ENCODE data around the gene CDH23.

The CDH23 gene

DNA sequence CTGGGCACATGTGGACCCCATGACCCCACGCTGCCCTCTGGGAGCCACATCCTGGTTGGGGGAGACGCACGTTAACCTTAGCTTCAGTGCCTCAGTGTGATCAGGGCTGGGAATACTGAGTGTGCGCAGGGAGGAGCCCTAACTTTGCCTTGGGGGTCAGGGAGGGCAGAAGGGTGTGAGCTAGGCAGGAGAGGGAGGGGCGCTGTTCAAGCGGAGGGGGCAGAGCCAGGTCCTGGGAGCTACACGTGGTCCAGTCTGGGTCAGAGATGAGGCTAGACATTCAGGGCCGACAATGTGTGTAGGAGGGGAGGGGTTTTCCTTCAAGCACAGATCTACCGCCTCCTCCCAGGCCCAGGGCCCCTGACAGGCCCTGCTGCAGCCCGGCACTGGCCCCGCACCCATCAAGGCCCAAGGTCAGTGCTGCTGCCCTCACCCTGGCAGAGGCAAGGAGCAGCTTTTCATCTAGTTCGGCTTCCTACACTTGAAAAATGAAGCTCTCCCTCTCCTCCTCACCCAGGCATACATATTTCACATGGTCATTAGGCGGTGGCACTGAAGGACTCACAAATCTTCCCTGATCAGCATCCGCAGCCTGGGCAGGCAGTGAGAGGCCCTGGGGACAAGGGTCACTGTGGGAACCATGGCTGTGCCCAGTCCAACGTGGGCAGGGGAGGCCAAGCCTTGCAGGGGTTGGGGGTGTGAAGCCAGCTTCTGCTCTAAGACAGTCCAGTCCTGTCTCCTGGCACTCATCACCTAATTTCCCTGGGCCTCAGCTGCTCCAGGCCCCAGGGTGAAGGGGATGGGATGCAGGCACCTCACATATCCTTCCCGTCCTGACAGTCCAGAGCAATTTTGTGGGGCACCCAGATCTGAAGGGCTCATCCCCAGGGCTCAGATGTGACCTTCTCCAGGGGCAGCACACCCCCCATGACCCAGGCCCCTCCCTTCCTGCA is 275.6 kb downstream of the CDH23 start:
- DNase-seq: no peak

DNA sequence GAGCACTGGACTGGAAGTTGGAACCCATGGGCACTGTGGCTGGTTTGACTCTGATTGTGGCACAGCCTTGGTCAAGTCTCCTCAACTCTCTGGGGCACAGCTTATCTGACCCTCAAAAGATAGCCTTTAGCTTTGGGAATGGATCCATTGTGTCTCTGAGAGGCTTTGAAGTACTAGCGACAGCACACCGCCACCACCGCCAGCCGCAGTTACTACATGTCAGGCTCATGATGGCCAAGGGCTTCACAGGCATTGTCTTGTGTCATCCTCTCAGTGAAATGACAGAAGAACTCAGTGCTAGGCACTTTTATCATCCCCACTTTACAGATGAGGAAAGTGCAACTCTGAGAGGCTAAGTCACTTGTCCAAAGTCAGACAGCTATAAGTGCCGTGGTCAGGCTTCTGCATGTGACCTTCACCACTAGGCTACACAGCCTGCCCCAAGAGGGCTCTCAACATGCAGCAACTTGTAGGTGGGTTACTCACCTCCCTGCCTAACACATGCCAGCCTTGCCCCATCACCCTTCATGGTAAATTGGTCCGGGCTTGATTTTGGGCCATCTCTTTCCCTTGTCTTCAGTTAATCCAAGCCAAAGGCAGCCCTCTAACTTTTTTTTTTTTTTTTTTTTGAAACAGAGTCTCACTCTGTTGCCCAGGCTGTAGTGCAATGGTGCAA is 278.7 kb downstream of the CDH23 start:
- DNase-seq: no peak

DNA sequence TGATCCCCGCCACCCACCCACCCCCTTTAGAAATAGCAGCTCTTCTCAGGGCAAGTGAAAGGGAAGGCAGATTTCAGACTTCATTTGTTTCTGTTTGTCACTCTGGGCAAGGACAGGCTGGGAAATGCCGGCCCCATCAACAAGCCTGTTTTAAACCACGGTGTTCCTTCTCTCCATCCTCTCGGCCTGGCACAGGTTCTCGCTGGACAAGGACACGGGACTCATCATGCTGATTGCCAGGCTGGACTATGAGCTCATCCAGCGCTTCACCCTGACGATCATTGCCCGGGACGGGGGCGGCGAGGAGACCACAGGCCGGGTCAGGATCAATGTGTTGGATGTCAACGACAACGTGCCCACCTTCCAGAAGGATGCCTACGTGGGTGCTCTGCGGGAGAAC is 280.5 kb downstream of the CDH23 start:
- DNase-seq: no peak

DNA sequence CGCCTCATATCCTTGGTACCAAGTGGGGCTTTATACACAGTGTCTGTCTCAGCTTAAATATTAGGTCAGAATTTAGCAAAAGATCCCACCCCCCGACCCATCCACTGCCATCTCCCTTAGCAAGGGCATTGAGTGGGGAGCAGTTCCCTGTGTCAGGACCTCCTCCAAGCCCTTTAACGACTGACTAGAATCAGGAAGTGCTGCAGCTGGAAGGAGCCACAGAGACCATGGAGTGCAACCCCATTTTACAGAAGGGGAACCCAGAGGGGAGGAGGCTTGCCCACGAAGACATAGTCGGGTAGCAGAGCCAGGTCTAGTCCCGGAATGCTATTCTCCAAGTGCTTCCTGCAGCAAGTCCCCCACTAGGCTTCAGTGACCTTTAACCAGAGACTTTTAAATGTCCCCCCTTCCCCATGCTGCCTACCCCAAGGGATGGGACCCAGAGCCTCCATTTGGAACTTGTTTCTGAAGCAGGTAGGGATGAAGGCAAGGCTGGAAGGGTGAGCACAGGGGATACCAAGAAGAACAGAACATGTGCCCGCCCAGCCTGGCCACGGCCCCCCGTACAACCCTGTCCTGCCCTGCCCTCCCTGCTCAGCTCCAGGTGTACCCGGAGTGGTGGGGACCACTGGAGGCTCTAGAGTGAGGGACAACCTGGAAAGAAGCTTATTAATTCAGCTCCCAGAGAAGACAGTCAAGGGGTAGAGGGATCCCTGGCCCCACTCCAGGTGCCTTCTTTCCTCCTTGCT is 281.5 kb downstream of the CDH23 start:
- DNase-seq: no peak

DNA sequence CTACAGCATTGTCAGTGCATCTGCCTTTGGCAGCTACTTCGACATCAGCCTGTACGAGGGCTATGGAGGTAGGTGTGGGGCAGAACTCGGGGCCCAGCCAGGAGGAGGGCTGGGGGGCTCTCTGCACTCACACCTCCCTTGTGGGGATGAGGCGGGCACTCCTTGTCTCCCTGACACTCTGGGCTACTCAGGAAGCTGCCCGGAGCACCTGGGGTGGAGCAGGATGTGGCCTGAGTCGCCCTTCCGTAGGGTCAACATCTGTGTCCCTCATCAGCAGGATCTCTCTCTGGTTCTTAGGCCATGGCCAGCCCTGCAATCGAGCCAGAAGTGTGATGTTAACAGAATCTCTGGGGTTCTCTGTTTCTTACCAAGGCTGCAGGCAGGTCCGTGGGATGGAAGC is 282.7 kb downstream of the CDH23 start:
- no peak for DNase-seq

DNA sequence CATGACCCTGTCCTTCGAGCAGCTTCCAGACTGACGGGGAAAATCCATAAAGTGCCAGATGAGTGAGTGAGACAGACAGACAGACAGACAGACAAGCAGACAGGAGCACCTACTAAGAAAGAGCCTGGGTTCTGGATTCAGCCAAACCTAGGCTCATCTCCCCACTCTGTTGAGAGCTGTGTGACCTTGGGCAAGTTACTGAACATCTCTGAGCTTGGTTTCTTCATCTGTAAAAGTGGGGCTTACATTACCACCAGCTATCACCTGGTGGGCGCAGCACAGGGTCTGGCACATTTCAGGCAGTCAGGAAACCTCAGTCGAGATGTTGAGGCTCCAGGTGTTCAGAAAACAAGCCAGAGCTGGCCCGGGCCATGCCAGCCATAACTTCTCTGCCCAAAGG is 285.3 kb downstream of the CDH23 start:
- DNase-seq: no peak

DNA sequence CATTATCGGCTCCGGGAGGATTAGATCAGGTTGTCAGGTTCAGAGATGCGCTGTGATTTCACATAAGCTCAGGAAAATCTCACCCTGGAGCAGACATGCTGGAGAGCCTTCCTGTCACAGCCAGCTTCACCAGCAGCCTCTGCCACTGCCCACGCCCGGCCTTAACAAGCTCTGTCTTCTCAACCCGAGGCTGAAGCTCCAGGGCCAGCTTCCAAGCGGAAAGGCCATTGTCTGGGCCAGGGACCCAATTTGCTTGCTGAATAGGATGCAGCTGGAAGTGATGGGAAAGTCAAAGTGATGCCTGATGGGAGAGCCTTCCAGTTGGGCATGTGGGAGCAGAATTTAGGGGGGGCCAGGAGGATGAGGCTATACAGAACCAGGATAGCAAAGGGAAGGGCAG is 286.6 kb downstream of the CDH23 start:
- DNase-seq: no peak

DNA sequence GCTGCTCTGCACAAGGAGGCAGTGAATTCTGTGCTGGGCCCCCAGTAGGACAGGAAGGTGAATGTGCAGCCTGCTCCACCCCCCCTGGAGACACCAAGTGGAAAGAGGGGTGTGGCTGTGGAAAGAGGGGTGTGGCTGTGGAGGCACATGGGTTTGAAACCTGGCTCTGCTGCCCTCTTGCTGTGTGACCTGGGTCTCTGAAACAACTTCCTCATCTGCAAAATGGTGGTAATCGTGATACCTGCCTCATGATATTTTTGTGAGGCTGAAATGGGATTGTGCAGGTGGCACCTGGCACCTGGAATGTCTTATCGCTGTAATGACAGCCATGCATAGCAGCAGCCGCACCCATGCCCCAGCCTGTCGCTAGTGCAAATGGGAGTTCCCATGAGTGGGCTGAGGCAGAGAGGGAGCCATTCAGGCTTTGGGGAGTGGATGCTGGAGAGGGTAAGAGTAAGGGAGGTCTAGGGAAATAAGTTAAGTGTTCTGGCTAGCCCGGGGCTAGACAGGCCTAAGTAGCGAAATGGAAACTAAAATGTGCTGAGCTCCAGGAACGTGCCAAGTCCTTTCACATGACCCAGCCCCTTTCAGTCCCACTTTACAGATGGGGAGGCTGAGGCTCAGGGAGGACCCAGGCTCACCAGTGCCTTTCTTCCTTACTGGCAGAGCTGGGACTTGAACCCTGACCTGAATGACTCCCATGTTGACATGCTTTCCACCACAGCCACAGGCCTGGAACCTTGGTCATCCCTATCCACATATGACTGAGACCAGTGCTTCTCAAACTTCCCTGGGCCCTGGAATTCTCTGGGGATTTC is 287.8 kb downstream of the CDH23 start:
- DNase-seq: no peak

DNA sequence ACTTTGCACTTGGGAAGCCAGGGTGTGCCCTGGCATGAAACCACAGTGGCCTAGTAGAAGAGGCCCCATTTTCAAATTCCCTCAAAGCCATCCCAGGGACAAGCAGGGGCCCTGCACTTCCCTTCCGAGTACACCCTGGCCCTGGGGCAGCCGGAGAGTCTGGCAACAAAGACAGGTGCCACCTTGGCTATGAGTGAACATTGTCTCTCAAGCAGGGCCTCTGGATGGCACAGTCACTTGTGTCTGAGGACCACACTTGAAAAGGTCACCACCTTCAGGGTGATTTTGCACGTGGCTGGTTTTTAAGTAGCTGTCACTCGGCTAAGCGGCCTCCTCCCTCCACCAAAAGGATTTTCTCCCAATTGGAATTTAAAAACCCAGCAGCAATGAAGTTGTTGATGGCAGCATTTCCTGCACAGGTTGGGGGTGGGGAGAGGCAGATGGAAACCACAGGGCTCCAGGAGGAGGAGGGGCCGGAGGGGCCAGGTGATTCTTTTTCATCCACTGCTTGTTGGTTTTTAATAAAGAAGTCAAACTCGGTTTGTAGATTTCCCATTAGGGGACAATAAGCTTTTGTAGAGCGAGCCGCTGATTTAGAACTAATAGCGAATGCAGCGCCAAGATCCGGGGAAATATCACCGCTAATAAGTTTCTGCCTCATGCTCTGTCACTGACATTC is 289.0 kb downstream of the CDH23 start:
- DNase-seq: no peak

DNA sequence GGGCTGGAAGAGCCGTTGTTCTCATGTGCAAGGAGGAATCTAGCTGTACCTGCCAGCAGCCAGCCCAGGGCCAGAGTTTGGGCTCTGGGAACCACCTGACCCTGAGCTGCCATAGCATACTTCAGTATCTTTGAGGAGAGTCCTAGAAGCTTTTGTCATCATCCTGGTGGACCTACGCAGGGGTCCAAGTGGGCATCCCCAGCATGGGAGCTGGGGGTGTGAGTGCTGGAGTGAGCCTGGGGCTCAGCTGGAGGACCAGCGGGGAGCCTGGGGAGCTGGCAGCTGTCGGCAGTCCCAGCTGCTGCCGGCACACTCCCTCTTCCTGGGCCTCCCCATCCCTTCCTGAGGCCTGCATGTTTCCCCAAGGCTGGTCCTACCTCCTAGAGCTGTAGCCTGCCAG is 290.4 kb downstream of the CDH23 start:
- no peak for DNase-seq

DNA sequence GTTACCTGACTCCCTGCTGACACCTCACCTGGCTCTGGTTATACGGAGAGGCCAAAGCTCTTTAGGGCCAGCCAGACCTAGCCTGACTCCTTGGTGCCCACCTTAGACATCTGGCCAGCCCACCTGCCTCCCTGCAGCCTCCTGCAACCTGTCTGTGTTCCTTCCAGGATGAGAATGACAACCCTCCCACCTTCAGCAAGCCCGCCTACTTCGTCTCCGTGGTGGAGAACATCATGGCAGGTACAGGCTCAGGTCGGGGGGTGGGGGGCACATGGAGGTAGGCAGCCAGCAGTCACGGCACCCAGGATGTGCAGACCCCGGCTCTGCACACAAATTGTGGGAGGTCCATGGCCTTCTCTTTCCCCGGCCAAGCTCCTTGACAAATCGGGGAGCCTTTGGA is 290.8 kb downstream of the CDH23 start:
- DNase-seq: no peak

DNA sequence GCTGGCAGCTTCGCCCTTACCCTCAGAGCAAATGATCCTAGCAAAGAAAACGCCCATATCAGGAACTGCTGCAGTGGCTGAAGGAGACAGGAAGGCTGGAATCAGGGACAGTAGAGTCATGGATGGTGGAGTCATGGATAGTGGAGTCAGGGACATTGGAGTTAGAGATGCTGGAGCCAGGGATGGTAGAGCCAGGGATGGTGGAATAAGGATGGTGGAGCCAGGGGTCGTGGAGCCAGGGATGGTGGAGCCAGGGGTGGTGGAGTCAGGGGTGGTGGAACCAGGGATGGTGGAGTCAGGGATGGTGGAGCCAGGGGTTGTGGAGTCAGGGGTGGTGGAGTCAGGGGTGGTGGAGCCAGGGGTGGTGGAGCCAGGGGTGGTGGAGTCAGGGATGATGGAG is 291.5 kb downstream of the CDH23 start:
- DNase-seq: no peak

DNA sequence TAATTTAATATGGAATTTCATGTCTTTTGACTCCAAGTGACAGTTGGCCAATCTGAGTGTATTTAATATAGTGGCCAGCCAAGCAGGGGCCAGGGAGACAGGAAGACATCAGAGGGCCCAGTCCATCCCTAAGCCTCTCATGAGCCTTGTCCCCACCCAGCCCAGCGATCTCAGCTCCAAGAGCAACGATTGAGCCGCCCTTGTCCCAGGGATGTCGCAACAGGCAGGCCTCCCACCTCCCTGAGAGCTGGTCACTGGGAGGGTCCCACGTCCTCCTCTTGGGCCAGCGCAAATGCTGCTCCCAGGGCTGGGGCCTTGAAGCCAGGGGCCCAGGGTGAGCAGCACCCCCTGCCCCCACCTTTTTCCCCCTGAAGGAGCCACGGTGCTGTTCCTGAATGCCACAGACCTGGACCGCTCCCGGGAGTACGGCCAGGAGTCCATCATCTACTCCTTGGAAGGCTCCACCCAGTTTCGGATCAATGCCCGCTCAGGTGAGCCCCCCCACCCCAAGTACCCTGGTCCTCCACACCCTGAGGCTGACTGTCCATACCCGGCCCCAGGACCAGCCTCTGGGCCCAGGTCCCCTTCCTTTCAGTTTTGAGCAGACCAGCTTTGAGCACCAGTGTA is 293.5 kb downstream of the CDH23 start:
- no peak for DNase-seq

DNA sequence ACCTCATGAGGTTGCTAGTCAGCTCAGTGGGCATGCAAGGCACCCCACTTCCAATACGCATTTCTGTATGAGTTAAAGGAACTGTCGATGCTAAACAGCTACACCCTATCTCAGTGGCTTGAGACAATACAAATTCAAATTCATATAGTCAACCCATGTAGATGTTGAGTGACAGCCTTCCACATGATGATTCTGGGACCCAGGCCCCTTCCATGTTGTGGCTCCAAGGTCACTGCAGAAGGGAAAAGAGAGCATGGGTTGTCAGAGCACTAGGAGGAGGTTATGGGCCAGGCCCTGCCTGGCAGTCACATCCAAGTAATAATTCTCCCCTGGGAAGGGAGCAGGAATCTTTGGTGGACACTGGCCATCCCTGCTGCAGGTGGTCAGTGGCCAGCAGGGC is 294.7 kb downstream of the CDH23 start:
- no peak for DNase-seq

DNA sequence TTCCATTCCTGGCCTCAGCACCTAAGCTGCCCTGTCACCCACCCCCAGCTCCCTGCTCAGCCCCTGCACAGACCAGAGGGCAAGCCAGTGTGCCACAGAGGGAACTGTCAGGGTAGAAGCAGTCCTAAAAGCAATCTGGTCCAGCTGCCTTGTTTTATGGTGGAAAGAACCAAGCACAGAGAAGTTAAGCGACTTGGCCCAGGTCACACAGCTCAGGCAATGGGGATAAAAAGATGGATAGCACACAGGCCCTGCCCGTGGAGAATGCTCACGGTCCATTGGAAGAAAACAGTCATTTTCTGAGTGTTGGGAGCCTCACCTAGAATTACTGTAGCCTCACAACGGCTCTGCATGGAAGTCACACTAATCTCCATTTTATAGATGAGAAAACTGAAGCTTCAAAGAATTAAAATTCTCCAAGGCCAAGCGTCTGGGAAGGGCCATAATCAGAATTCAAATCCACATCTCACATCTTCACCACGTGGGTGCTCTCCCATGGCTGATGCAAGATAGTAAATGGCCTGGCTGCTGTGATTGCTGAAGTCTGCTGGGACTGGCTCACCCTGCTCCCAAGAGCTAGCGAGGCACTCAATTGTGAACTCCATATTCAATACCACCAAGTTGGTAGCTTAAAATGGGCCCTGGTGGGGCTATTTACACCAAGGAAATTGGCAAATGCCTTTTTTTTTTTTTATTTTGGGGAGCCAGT is 296.0 kb downstream of the CDH23 start:
- DNase-seq: no peak

DNA sequence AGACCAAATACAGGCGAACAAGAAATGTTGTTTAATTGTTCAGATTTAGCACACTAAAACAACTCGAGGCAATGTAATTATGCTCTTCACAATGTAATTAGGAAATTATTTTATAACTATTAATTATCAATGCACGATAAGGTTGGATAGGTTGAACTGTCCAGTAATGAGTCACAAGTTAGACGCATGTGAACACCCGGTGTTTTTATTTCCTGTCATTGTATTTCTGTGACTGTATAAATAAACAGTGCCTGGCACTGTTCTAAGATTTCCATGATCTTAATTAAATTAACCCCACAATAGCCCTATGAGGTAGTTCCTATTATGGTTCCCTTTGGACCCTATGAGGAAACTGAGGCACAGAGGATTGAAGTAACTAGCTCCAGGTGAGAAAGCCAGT is 296.7 kb downstream of the CDH23 start:
- no peak for DNase-seq

DNA sequence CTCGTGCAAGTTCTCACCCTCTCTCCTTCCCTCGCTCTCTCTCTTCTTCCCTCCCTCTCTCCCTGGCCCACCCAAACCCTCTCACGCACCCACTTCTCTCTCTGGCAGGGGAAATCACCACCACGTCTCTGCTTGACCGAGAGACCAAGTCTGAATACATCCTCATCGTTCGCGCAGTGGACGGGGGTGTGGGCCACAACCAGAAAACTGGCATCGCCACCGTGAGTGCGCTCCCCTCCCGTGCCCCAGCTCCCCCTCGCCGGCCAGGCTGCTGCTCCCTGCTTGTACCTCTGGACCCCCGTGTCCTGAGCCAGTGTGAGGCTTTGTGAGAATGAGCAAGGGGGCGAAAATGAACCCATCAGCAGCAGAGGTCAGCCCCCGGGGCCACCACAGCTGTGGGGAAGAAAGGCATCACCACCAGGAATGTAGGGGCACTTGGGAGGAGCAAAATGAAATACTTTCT is 297.4 kb downstream of the CDH23 start:
- no peak for DNase-seq

DNA sequence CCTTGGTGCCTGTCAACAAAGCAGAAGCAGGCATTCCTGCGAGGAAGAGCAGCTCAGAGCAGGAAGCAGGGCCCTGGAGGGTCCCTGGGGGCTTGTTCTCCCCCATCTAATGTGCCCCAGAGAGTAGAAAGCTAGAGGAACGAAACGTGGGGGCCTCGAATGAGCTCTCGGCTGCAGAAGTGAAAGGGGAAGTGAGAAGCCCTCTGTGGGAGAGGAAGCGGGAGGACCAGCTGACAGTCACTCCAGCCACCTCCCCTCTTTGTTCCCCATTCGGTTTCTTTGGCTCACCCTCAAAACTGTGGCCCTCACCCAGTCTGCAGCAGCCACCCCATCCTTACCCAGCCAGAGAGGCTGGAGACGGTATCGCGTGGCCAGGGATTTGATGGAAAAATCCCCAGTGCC is 297.8 kb downstream of the CDH23 start:
- no peak for DNase-seq

DNA sequence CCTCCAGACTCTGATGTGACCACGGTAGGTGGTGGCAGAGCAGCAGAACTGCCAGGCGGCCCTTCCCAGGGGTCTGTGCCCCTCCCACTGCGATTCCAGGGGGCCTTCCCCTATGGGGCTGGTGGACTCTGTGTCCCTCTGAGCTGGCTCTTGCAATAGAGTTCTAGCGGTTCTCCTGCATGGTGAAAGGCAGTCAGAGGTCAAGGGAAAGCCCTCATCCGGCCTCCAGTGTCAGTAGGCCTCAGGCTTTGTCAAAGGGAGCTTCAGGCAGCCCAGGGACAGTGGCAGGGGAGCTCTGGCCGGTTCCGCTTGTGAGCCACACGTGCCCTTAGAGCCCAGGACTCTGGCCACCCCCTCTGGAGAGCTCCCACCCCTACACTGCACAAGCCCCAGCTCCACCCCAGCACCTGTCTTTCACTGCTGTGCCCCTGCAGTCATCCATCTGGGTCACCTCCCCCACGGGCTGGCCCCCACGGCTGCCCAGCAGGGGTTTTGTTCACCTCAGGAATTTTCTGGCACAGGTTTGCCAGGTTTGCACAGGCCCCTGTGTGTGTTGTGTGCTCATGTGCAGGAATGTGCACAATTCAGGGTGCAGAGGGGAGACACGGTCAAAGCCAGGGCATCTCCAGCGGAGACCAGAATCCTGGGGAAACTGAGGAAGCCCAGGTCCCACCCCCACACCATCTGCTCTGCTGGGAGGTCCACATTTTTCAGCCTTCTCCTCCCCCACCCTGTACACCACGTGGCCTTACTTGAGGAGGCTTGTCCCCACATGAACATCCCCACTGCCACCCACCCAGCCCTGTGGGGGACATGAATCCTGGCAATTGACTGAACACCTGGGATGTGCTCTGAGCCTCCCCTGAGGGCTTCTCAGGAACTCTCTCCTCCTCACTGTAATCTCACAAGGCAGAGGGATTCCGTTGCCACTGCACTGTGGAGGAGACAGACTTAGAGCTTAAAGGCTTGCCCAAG is 299.1 kb downstream of the CDH23 start:
- no peak for DNase-seq
